Measurements from ENCODE around the gene ARG2.

Gene ARG2

DNA sequence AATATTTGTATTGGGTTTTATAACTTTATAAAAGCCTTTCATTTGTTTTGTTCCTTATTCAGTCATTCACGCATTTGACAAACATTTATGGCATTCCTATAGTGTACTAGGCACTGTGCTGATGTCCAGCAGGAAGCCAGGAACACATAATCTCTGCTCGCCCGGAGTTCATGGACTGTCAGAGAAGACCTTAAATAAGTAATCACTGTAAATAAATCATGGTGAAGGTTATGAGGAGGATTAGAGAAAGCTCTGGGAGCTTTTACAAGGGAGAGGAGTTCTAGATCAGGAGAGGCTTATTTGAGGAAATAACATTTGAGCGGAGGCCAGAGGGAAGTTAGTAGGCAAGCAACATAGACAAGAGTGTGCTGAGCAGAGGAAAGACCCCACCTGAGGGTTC, 77.3 kb downstream of the ARG2 start:
- POLR2A ChIA-PET (ENCODE audit: low non-redundant PET): no interaction called here
- TF ChIP-seq, protein P1, sequence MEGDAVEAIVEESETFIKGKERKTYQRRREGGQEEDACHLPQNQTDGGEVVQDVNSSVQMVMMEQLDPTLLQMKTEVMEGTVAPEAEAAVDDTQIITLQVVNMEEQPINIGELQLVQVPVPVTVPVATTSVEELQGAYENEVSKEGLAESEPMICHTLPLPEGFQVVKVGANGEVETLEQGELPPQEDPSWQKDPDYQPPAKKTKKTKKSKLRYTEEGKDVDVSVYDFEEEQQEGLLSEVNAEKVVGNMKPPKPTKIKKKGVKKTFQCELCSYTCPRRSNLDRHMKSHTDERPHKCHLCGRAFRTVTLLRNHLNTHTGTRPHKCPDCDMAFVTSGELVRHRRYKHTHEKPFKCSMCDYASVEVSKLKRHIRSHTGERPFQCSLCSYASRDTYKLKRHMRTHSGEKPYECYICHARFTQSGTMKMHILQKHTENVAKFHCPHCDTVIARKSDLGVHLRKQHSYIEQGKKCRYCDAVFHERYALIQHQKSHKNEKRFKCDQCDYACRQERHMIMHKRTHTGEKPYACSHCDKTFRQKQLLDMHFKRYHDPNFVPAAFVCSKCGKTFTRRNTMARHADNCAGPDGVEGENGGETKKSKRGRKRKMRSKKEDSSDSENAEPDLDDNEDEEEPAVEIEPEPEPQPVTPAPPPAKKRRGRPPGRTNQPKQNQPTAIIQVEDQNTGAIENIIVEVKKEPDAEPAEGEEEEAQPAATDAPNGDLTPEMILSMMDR (conservative IDR thresholded peaks at IDR 0.05; ENCODE audit: low read depth): no peak
- CTCF ChIA-PET: no interaction called here
- DNase-seq (ENCODE audit: low spot score): no peak
- H3K27ac ChIP-seq: no peak overlapping the region

DNA sequence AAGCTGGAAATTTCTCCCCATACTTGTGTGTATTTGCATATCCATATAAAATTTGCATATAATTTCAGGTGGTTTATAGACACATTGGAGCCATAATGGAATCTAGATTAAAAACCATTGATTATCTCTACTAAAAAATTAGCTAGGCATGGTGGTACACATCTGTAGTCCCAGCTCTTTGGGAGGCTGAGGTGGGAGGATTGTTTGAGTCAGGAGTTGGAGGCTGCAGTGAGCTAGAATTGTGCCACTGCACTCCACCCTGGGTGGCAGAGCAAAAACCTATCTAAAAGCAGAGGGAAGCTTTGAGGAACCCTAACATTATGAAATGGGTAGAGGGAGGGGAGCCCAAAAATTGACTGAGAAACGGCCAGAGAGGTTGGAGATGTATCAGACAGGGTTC, 78.5 kb downstream of the ARG2 start:
- POLR2A ChIA-PET (ENCODE audit: low non-redundant PET): no interaction called here
- CTCF ChIA-PET: no interaction called here

More for the DNA sequence above, 78.5 kb downstream of the ARG2 start:
- TF ChIP-seq, protein P1 (conservative IDR thresholded peaks at IDR 0.05; ENCODE audit: low read depth): no peak
- DNase-seq (ENCODE audit: low spot score): no peak
- H3K27ac ChIP-seq: no peak overlapping the region

Measured in RWPE1 (cell line).